Measurements from ENCODE around the gene TIAM2. TPM values are rescaled to one million over a fixed set of nuclear protein-coding genes. Genes with fewer than 3 reads are reported as not detected.

Gene TIAM2
- 2.5 to 3.5 TPM (median 2.6 TPM) in 5 replicates for total RNA-seq (2022; extraction: Qiagen RNA extraction; ENCODE audit: low read depth)

GRCh38 chr6:154995254-154996015, at the start of gene TIAM2:
TSS of gene TIAM2 (plus strand) at chr6:154995315. CDS start at chr6:155129224, 133,909 bp downstream.

GRCh38 chr6:155263373-155264063, 268.4 kb downstream of the TIAM2 start, which contains the start of gene CLDN20:
TSS of gene CLDN20 (plus strand) at chr6:155264013. CDS start at chr6:155275720, 11,707 bp downstream.

All from A549 treated with CpdA at 1 μM for 4 hours (cell line).